Activated naive CD8-positive, alpha-beta T cell treated with anti-CD3 and anti-CD28 coated beads for 36 hours (primary cell): ENCODE measurements around the gene ARMC9. TPM values are rescaled to one million over a fixed set of nuclear protein-coding genes. Genes with fewer than 3 reads are reported as not detected.
"Not testable (repeated sequence)": the region's sequence is repeated elsewhere in the genome, so short reads cannot be mapped to it uniquely, and the experiment has no call there.

Experiments used
- DNase-seq: peaks from one replicate; pipeline ENCODE4 v3.0.0; 2021
- H3K27ac Mint-ChIP-seq: one replicate; pipeline ENCODE4 v1.8.0; 2022; ENCODE audit warnings: mild to moderate bottlenecking, moderate library complexity, mixed read lengths
- H3K27me3 Mint-ChIP-seq: one replicate; pipeline ENCODE4 v1.8.0; 2022; ENCODE audit warnings: mild to moderate bottlenecking, mixed read lengths
- H3K36me3 Mint-ChIP-seq: one replicate; pipeline ENCODE4 v1.8.0; 2021; ENCODE audit warnings: mild to moderate bottlenecking, mixed read lengths
- H3K4me1 Mint-ChIP-seq: one replicate; pipeline ENCODE4 v1.8.0; 2021; ENCODE audit warnings: mixed read lengths
- H3K4me3 Mint-ChIP-seq: one replicate; pipeline ENCODE4 v1.8.0; 2022; ENCODE audit warnings: mild to moderate bottlenecking, moderate library complexity, mixed read lengths
- H3K9me3 Mint-ChIP-seq: one replicate; pipeline ENCODE4 v1.8.0; 2022; ENCODE audit warnings: mixed read lengths
- total RNA-seq, 2 experiments: library from RNA; stranded (reverse); gene quantifications; one replicate each; pipeline ENCODE4 v1.2.3, GENCODE V29; 2021

The ARMC9 gene
- total RNA-seq, 2 experiments from 2014 or later: 3.9 to 5.1 TPM

GRCh38 chr2:231293163-231293562, 94.7 kb downstream of the ARMC9 start:
- no peaks in the 10 kb centered on the region for H3K36me3 Mint-ChIP-seq
- no peak overlapping the region for H3K27ac Mint-ChIP-seq
- no peak overlapping the region for H3K4me3 Mint-ChIP-seq
- peak; percentile 4 for DNase-seq
- H3K27me3 Mint-ChIP-seq: no peaks in the 10 kb centered on the region
- no peaks in the 10 kb centered on the region for H3K9me3 Mint-ChIP-seq
- H3K4me1 Mint-ChIP-seq: no peaks in the 10 kb centered on the region

GRCh38 chr2:231294116-231294515, 95.7 kb downstream of the ARMC9 start:
- no peaks in the 10 kb centered on the region for H3K27me3 Mint-ChIP-seq
- no peaks in the 10 kb centered on the region for H3K9me3 Mint-ChIP-seq
- H3K4me3 Mint-ChIP-seq: no peak overlapping the region
- no peaks in the 10 kb centered on the region for H3K36me3 Mint-ChIP-seq
- no peak overlapping the region for H3K27ac Mint-ChIP-seq
- H3K4me1 Mint-ChIP-seq: no peaks in the 10 kb centered on the region
- DNase-seq: no peak

- no peak overlapping the region for H3K4me3 Mint-ChIP-seq
- no peaks in the 10 kb centered on the region for H3K4me1 Mint-ChIP-seq
- H3K36me3 Mint-ChIP-seq: no peaks in the 10 kb centered on the region
- no peak overlapping the region for H3K27ac Mint-ChIP-seq
- DNase-seq: no peak
- H3K27me3 Mint-ChIP-seq: no peaks in the 10 kb centered on the region
- H3K9me3 Mint-ChIP-seq: no peaks in the 10 kb centered on the region
These were observed 96.3 kb downstream of the ARMC9 start for GRCh38 chr2:231294571-231295362.

- Mint-ChIP-seq H3K36me3 (no peaks in the 10 kb centered on the region), H3K27me3 (no peaks in the 10 kb centered on the region), H3K27ac (no peak overlapping the region), H3K9me3 (no peaks in the 10 kb centered on the region), H3K4me3 (no peak overlapping the region), H3K4me1 (no peaks in the 10 kb centered on the region)
- no peak for DNase-seq
These were observed 96.9 kb downstream of the ARMC9 start for GRCh38 chr2:231295363-231295655.

GRCh38 chr2:231296401-231296974, 98.1 kb downstream of the ARMC9 start:
- H3K36me3 Mint-ChIP-seq: no peaks in the 10 kb centered on the region
- no peak for DNase-seq
- no peaks in the 10 kb centered on the region for H3K27me3 Mint-ChIP-seq
- no peaks in the 10 kb centered on the region for H3K9me3 Mint-ChIP-seq
- H3K4me1 Mint-ChIP-seq: no peaks in the 10 kb centered on the region
- no peak overlapping the region for H3K4me3 Mint-ChIP-seq
- H3K27ac Mint-ChIP-seq: no peak overlapping the region

DNA sequence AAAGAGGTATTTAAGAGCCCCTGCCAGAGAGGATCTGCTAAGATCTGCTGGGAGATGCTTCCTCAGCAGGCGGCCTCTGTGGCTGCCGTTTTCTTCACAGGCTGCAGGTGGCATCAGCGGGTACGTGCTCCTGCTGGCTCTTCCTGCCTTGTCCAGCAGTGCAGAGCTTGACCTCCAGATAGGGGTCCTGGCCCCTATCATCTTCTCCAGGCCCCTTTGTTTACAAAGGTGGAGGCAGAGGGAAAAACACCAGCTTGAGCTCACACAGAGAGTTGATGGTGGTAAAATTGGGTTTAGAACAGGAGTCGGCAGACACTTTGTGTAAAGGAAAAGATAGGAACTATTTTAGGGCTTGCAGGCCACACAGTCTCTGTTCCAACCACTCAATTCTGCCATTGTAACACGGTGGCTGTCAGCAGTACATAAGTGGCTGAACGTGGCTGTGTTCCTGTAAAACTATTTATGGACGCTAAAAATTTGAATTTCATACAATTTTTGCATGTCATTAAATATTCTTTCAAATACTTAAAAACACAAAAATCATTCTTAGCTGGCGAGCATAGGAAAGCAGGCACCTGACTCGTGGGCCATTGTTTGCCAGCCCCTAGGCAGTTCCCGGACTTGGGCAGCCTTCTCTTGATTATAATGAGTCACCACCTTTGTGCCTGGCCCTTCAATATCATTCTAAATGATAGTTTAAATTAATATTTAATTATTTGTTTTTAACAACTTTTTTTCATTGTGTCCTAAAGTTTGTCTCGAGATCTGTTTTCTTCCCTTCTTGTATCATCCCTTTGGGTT, 98.9 kb downstream of the ARMC9 start:
- no peaks in the 10 kb centered on the region for H3K9me3 Mint-ChIP-seq
- H3K27ac Mint-ChIP-seq: no peak overlapping the region
- H3K36me3 Mint-ChIP-seq: no peaks in the 10 kb centered on the region
- DNase-seq: peak; percentile 19
- no peaks in the 10 kb centered on the region for H3K4me1 Mint-ChIP-seq
- H3K4me3 Mint-ChIP-seq: peak overlapping the region; percentile 16
- H3K27me3 Mint-ChIP-seq: no peaks in the 10 kb centered on the region

DNA sequence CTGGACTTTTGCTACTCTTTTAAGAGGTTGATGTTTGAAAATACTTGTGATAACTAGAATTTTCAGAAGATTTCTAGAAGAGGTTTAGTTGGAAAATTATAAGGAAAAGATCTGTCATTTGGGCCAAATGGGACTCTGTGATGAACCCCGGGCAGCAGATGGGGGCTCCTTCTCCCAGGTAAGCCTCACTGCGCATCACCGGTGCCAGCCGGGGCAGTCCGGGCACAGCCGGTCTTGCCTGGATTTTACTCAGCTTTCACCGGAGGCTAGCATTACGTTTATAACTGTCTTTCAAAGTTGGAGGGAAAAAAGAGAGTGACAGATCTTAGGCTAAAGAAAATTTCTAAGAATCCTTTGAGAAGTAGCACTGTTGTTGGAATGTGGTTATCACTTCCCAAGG, 99.7 kb downstream of the ARMC9 start:
- Mint-ChIP-seq H3K36me3 (no peaks in the 10 kb centered on the region), H3K9me3 (no peaks in the 10 kb centered on the region), H3K4me1 (no peaks in the 10 kb centered on the region), H3K27ac (no peak overlapping the region), H3K4me3 (no peak overlapping the region), H3K27me3 (no peaks in the 10 kb centered on the region)
- no peak for DNase-seq

GRCh38 chr2:231299267-231299666, 100.8 kb downstream of the ARMC9 start:
- no peak for DNase-seq
- Mint-ChIP-seq H3K4me3 (no peak overlapping the region), H3K4me1 (no peaks in the 10 kb centered on the region), H3K36me3 (no peaks in the 10 kb centered on the region), H3K27me3 (no peaks in the 10 kb centered on the region), H3K9me3 (no peaks in the 10 kb centered on the region), H3K27ac (no peak overlapping the region)

DNA sequence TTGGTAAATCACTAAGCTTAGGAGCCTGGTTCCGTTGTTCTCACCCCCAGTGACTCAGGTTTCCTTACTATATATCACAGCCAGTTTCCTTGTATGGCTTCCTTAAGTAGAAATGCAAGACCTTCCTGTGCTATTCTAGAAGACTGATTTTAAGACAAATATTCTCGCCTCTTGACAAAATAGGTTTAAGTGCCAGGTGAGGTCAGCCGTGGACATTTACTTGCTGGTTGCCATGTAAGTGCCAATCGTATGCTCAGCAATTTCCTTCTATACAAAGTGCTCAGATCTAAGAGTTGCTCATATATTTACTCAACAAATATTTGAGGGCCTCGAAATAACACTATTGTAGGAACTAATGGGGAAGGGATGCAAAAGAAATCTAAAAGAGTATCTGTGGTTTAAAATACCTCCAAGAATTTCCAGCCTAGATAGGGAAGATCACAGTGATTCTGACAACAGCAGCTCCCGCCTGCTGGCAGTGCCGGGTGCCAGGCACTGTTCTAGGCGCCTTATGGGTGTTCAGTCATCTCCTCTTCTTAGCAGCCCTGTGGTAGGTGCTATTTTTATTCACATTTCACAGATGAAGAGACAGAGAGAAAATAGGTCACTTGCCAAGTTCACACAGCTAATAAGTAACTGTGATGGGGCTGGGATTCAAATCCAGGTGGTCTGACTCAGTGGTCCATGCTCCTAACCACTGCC, 101.7 kb downstream of the ARMC9 start:
- DNase-seq: no peak
- no peak overlapping the region for H3K4me3 Mint-ChIP-seq
- no peaks in the 10 kb centered on the region for H3K36me3 Mint-ChIP-seq
- no peaks in the 10 kb centered on the region for H3K27me3 Mint-ChIP-seq
- no peaks in the 10 kb centered on the region for H3K4me1 Mint-ChIP-seq
- no peak overlapping the region for H3K27ac Mint-ChIP-seq
- H3K9me3 Mint-ChIP-seq: no peaks in the 10 kb centered on the region

DNA sequence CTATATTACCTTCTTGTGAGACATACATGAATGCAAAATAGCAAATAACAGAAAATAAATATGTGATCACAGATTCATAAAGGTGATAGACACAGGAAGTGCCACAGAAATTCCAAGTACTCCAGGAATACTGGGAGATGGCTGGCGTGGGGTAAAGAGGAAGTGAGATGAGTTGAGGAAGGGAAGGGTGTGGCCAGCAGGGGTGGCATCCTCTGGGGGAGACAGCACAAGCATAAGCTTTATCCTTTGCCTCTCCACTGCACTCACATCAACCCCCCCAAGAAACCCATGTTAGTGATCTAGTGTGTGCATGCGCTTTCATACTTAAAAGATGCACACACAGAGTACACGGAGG, 102.3 kb downstream of the ARMC9 start:
- Mint-ChIP-seq H3K4me1 (no peaks in the 10 kb centered on the region), H3K27ac (no peak overlapping the region), H3K9me3 (no peaks in the 10 kb centered on the region), H3K4me3 (no peak overlapping the region), H3K27me3 (no peaks in the 10 kb centered on the region), H3K36me3 (no peaks in the 10 kb centered on the region)
- DNase-seq: no peak

DNA sequence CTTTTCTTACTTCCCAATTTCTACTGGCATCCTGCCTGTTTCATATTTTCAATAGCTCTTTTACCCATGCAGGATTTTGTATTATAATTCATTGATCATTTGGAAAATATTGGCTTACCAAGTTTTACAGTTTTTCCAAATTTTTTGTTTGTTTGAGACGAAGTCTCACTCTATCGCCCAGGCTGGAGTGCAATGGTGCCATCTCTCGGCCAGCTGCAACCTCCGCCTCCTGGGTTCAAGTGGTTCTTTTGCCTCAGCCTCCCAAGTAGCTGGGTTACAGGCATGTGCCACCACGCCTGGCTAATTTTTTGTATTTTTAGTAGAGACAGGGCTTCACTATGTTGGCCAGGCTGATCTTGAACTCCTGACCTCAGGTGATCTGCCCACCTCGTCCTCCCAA, 105.8 kb downstream of the ARMC9 start:
- not testable (repeated sequence) for H3K4me1 Mint-ChIP-seq, DNase-seq, H3K27me3 Mint-ChIP-seq, H3K27ac Mint-ChIP-seq, H3K36me3 Mint-ChIP-seq, H3K4me3 Mint-ChIP-seq, H3K9me3 Mint-ChIP-seq

DNA sequence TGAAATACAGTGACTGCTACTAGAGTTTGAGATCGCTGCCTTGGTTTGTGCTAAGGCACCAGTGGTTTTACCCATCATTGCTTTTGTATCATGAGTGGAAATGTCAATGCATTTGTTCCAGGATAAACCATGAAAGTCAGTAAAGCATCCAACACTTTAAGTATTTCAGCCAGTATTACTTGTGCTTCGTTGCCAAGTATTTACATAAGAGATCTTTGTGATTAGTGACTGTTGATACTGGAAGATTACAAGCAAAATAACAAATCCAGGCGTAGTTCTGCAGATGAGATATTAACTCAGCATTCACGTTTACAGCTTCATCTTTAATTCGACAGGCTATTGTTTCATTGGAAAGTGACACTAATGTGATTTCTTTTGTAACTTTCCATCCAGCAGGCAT, 106.8 kb downstream of the ARMC9 start:
- Mint-ChIP-seq H3K36me3 (no peaks in the 10 kb centered on the region), H3K4me3 (no peak overlapping the region), H3K27me3 (no peaks in the 10 kb centered on the region), H3K4me1 (no peaks in the 10 kb centered on the region), H3K27ac (no peak overlapping the region), H3K9me3 (no peaks in the 10 kb centered on the region)
- no peak for DNase-seq

DNA sequence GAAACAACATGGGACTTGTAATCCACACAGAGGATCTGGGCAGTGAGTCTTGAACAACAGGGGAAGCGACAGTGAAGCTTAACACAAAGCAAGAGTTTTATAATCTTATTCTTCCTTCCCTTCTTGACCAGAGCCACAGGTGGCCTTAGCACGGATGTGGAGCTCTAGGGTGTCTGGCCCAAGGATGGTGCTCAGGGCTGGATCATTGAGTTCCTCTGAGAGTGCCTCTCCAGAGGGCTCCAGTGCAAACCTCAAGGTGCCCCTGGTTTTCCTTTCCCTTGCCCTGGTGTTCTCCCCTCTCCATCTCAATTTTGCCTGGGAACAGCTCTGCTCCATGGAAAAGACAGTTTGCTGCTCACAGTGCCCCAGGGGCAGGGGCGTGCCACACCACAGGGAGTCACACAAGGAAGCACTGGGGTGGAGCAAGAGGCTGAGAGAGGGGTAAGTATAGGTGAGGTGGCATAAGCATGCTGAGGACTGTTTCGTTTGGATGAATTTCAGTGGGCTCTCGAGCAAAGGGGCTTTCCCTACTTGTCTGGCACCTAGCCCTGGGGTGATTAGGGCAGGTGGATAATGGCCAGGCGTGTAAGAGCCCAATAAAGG, 108.5 kb downstream of the ARMC9 start:
- Mint-ChIP-seq H3K27me3 (no peaks in the 10 kb centered on the region), H3K27ac (no peak overlapping the region), H3K4me3 (no peak overlapping the region), H3K4me1 (no peaks in the 10 kb centered on the region), H3K36me3 (no peaks in the 10 kb centered on the region), H3K9me3 (no peaks in the 10 kb centered on the region)
- DNase-seq: no peak

DNA sequence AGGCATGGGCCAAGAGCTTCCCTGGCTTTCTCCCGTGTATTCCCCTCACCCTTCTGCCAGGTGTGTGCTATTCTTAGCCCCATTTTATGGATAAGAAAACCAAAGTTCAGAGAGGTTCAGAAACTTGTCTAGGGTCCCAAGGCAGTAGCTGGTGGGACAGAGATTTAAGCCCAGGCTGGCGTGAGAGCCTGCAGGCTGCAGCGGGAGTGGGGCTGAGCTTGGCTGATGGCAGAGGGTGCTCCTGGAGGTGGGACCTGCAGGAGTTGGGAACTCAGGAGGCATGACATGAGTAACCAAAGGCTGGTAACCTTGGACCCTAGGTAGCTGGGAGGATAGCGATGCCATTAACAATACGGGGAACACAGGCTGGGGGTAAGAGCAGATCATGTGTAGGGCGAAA, 109.8 kb downstream of the ARMC9 start:
- H3K36me3 Mint-ChIP-seq: no peaks in the 10 kb centered on the region
- H3K27me3 Mint-ChIP-seq: no peaks in the 10 kb centered on the region
- no peaks in the 10 kb centered on the region for H3K9me3 Mint-ChIP-seq
- H3K4me1 Mint-ChIP-seq: no peaks in the 10 kb centered on the region
- no peak overlapping the region for H3K27ac Mint-ChIP-seq
- DNase-seq: no peak
- H3K4me3 Mint-ChIP-seq: no peak overlapping the region
